ENCODE data around the gene CD82. TPM values are rescaled to one million over a fixed set of nuclear protein-coding genes. Genes with fewer than 3 reads are reported as not detected.

CD82 gene
- total RNA-seq, 3 donors from 2014 or later, result 12.0 to 40.4 (median 38.0) TPM

- Histone ChIP-seq H3K9me3 (no peaks in the 10 kb centered on the region), H3K27me3 (no peaks in the 10 kb centered on the region), H3K27ac (no peak overlapping the region), H3K4me1 (peaks cover 0 to 8% of the 10 kb centered on the region in 2 donors), H3K4me3 (no peak overlapping the region), H3K36me3 (no peaks in the 10 kb centered on the region)
- intact Hi-C loops (cut with DNase I; ENCODE audit: low total_unique reads), result loop anchor here (10.0 kb wide), 1 partner anchor 286 kb away; no protein-coding TSS in a partner anchor
- DNase-seq (ENCODE audit: low spot score in 2 of 2), result no peak
- TF ChIP-seq POLR2AphosphoS5 (IDR thresholded peaks at IDR 0.05), result no peak
- TF ChIP-seq CTCF (IDR thresholded peaks at IDR 0.05), result no peak
- TF ChIP-seq POLR2A (IDR thresholded peaks at IDR 0.05), result no peak
Observed at GRCh38 chr11:44628730-44629700, 63.6 kb downstream of the CD82 start.

DNA sequence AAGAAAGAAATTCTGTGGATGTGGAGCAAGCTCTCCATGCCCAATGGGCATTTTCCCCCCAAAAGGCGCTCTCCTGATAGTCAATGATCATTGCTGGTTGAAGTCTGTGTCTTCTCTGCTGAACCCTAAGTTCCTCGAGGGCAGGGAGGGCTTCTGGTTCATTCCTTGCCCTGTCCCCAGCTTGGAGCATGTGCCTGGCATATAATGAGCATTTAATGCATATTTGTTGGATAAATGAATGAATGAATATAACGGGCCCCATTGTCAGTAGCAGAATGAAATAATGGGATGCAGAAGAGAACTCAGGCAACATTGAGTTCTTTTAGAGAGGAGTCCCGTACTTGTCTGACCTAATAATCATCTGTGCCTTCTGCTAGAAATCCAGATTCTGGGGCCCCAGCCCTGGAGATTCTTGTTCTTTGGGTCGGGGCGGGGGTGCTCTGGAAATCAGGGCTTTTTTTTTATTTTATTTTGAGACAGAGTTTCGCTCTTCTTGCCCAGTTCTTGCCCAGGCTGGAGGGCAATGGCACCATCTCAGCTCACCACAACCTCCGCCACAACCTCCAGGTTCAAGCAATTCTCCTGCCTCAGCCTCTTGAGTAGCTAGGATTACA is 64.4 kb downstream of the CD82 start:
- intact Hi-C loops (cut with DNase I; ENCODE audit: low total_unique reads), result loop anchor here (10.0 kb wide), 1 partner anchor 285 kb away; no protein-coding TSS in a partner anchor
- Histone ChIP-seq H3K36me3 (no peaks in the 10 kb centered on the region), H3K4me1 (peaks cover 0 to 12% of the 10 kb centered on the region in 2 donors), H3K9me3 (no peaks in the 10 kb centered on the region), H3K27ac (no peak overlapping the region), H3K27me3 (no peaks in the 10 kb centered on the region), H3K4me3 (no peak overlapping the region)
- TF ChIP-seq POLR2AphosphoS5 (IDR thresholded peaks at IDR 0.05) (no peak), CTCF (IDR thresholded peaks at IDR 0.05) (no peak), POLR2A (IDR thresholded peaks at IDR 0.05) (no peak)
- DNase-seq (ENCODE audit: low spot score in 2 of 2), result no peak

DNA sequence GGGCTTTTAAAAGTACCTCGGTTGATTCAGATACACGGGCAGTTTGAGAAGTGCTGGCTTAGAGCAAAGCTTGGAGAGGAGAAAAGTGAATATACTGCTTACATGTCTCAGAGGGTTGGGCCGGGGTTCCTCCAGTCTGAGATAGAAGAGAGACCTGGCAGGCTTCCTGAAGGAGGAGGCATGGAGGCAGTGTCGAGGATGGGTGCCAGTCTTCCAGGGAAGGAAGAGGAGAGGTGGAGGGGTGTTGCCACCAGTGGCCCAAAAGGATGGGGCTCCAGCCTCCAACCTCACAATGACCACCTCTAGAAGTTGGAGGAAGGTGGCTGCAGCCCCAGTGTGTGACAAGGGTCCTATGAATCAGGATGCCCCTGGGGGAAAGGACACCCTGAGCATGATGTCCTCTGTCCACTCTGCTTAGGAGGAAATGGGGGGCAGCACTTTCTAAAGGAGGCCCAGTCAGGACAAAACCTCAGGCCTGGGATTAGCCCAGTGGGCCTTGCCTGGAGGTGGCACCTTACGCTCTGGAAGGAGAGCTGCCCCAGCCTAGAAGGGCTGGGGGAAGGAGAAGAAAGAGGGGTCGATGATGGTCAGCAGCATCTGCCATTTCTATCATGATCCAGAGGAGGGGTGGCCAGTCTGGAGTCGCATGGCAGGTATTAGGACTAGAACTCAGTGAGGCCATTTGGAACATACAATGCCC is 65.2 kb downstream of the CD82 start:
- no peaks in the 10 kb centered on the region for H3K27me3 ChIP-seq
- H3K27ac ChIP-seq, result no peak overlapping the region
- peaks cover 0 to 12% of the 10 kb centered on the region in 2 donors for H3K4me1 ChIP-seq
- no peak overlapping the region for H3K4me3 ChIP-seq
- intact Hi-C loops (cut with DNase I; ENCODE audit: low total_unique reads), result no loop called here
- TF ChIP-seq POLR2A (IDR thresholded peaks at IDR 0.05), result no peak
- TF ChIP-seq POLR2AphosphoS5 (IDR thresholded peaks at IDR 0.05), result no peak
- TF ChIP-seq CTCF (IDR thresholded peaks at IDR 0.05), result no peak
- H3K36me3 ChIP-seq, result no peaks in the 10 kb centered on the region
- no peaks in the 10 kb centered on the region for H3K9me3 ChIP-seq
- no peak for DNase-seq (ENCODE audit: low spot score in 2 of 2)

DNA sequence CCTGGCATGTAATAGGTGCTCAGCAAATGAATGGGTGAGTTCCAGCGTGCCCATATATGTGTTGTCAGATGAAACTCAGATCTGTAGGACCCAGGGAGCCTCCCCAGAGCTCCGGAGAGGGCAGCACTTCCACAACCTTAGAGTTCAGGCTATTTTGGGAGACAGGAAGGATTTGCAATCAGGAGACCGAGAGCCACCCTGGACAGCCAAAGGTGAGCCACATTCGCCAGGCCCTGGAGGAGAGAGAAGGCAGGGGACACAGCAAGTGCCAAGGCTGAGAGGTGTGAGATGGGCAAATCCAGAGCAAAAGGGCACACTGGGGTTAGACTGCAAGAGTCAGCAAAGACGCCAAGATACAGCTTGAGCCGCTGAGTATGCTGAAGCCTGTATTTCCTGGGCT is 66.4 kb downstream of the CD82 start:
- peaks cover 0 to 12% of the 10 kb centered on the region in 2 donors for H3K4me1 ChIP-seq
- no peaks in the 10 kb centered on the region for H3K36me3 ChIP-seq

More for the DNA sequence above, 66.4 kb downstream of the CD82 start:
- no peak for DNase-seq (ENCODE audit: low spot score in 2 of 2)
- Histone ChIP-seq H3K27me3 (no peaks in the 10 kb centered on the region), H3K9me3 (no peaks in the 10 kb centered on the region), H3K4me3 (no peak overlapping the region), H3K27ac (no peak overlapping the region)
- TF ChIP-seq POLR2AphosphoS5 (IDR thresholded peaks at IDR 0.05) (no peak), POLR2A (IDR thresholded peaks at IDR 0.05) (no peak), CTCF (IDR thresholded peaks at IDR 0.05) (no peak)
- intact Hi-C loops (cut with DNase I; ENCODE audit: low total_unique reads), result no loop called here

All from breast epithelium (tissue), 4 donors.